Upper lobe of left lung (tissue), 4 donors: ENCODE data around the gene CYP1A1.

Source experiments
- CTCF ChIP-seq, 6 experiments: fragments of 450-650 bp in 4 of 6; fragments of 200-600 bp in 2 of 6; sonication (generic) in 2 of 6; IDR thresholded peaks; one replicate each; pipeline ENCODE4 v1.5.1; 2016 to 2019; ENCODE audit warnings: antibody characterized with exemption in 6 of 6
- EP300 ChIP-seq, 4 donors: sonication (generic); formaldehyde crosslinking; IDR thresholded peaks; one replicate each; pipeline ENCODE4 v1.5.1; 2017; ENCODE audit warnings: antibody characterized with exemption in 4 of 4, control low read depth in 2 of 4

GRCh38 chr15:74716651-74717050 is 8.7 kb downstream of the CYP1A1 start:
- no peak for TF ChIP-seq EP300 (IDR thresholded peaks at IDR 0.05)
- TF ChIP-seq CTCF (IDR thresholded peaks at IDR 0.05), result no peak
